Astrocyte (in vitro differentiated cells and primary cell): ENCODE results near the gene ST3GAL6. TPM values are rescaled to one million over a fixed set of nuclear protein-coding genes. Genes with fewer than 3 reads are reported as not detected.

Experiments used
- DNase-seq: peaks from one replicate; pipeline ENCODE4 v3.0.0-alpha.2; 2010; ENCODE audit warnings: low read depth
- FAIRE-seq: peaks from 2 replicates; lab custom pipeline; 2011; peaks lifted over from hg19 to GRCh38; lab: Jason Lieb, UNC
- H2AFZ ChIP-seq: 2 replicates; pipeline ENCODE4 v1.6.0; 2012; ENCODE audit warnings: low read depth, low read length, inconsistent platforms
- H3K27ac ChIP-seq: 2 replicates; pipeline ENCODE4 v1.5.1; 2011; ENCODE audit warnings: low read depth, low read length, inconsistent platforms
- H3K27me3 ChIP-seq: 2 replicates; pipeline ENCODE4 v1.6.0; 2011; ENCODE audit warnings: low read length, inconsistent platforms; ENCODE audit not compliant: insufficient read depth
- H3K36me3 ChIP-seq: 2 replicates; pipeline ENCODE4 v1.5.1; 2011; ENCODE audit warnings: low read length, inconsistent platforms; ENCODE audit not compliant: insufficient read depth
- H3K4me1 ChIP-seq: 2 replicates; pipeline ENCODE4 v1.5.1; 2011; ENCODE audit warnings: low read length, inconsistent platforms; ENCODE audit not compliant: insufficient read depth
- H3K4me2 ChIP-seq: 2 replicates; pipeline ENCODE4 v1.6.0; 2012; ENCODE audit warnings: low read length, inconsistent platforms
- H3K4me3 ChIP-seq: 2 replicates; pipeline ENCODE4 v1.5.1; 2011; ENCODE audit warnings: low read depth, mild to moderate bottlenecking, low read length, inconsistent platforms; ENCODE audit not compliant: insufficient read depth
- H3K79me2 ChIP-seq: 2 replicates; pipeline ENCODE4 v1.6.0; 2012; ENCODE audit warnings: mild to moderate bottlenecking, low read length, inconsistent platforms; ENCODE audit not compliant: insufficient read depth
- H3K9ac ChIP-seq: 2 replicates; pipeline ENCODE4 v1.6.0; 2012; ENCODE audit warnings: mild to moderate bottlenecking, low read length, inconsistent platforms
- H3K9me3 ChIP-seq: 2 replicates; pipeline ENCODE4 v1.5.1; 2012; ENCODE audit warnings: low read depth, mild to moderate bottlenecking, low read length, inconsistent platforms; ENCODE audit not compliant: insufficient read depth
- H4K20me1 ChIP-seq: 2 replicates; pipeline ENCODE4 v1.6.0; 2012; ENCODE audit warnings: low read length, inconsistent platforms; ENCODE audit not compliant: insufficient read depth
- H3K27ac Mint-ChIP-seq: one replicate; pipeline ENCODE4 v1.8.0; 2021; ENCODE audit warnings: mild to moderate bottlenecking, mixed read lengths; ENCODE audit not compliant: unreplicated experiment
- H3K27me3 Mint-ChIP-seq: one replicate; pipeline ENCODE4 v1.8.0; 2021; ENCODE audit warnings: low read depth, mixed read lengths; ENCODE audit not compliant: unreplicated experiment
- H3K36me3 Mint-ChIP-seq: one replicate; pipeline ENCODE4 v1.8.0; 2021; ENCODE audit warnings: low read depth, mixed read lengths; ENCODE audit not compliant: unreplicated experiment
- H3K4me1 Mint-ChIP-seq: one replicate; pipeline ENCODE4 v1.8.0; 2021; ENCODE audit warnings: low read depth, mixed read lengths; ENCODE audit not compliant: unreplicated experiment
- H3K4me3 Mint-ChIP-seq: one replicate; pipeline ENCODE4 v1.8.0; 2021; ENCODE audit warnings: mild to moderate bottlenecking, moderate library complexity, mixed read lengths; ENCODE audit not compliant: unreplicated experiment
- H3K9me3 Mint-ChIP-seq: one replicate; pipeline ENCODE4 v1.8.0; 2021; ENCODE audit warnings: mild to moderate bottlenecking, mixed read lengths; ENCODE audit not compliant: unreplicated experiment
- EZH2 ChIP-seq: IDR thresholded peaks from 2 replicates; pipeline ENCODE4 v1.6.1; 2012; ENCODE audit warnings: mild to moderate bottlenecking, low read length, inconsistent platforms; ENCODE audit not compliant: insufficient read depth
- total RNA-seq: library from RNA; stranded (reverse); gene quantifications from 2 replicates; pipeline ENCODE4 v1.2.1, GENCODE V29; 2021
- TF ChIP-seq, protein P1 (sequence below): IDR thresholded peaks from 2 replicates; pipeline ENCODE4 v1.5.1; 2011; ENCODE audit warnings: low read depth, mild to moderate bottlenecking, inconsistent platforms, low read length, moderate library complexity; ENCODE audit not compliant: insufficient read depth

Gene ST3GAL6
- total RNA-seq, 1 donor from 2014 or later: 4.8 TPM

DNA sequence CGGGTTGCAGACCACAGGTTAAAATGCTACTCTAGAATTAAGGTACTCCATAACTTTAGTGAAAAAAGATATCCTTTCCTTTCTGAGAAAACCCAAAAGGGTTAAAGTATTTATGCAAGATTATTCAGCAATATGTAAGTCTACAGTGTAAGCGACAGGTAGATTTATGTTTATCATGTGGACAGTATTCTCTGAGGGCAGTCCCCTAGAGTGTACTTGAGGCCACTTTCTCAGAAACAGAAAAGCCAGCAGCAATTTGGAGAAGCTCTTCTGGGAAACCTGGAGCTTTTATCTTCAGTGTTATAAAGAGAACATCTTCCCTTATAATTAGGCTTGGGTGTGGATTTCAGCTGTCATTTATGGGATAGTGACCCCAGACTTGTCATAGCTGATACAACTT is 8.9 kb downstream of the ST3GAL6 start:
- Histone ChIP-seq H3K4me2 (no peak overlapping the region), H4K20me1 (no peaks in the 10 kb centered on the region), H3K9ac (no peak overlapping the region), H2AFZ (no peak overlapping the region), H3K27ac (no peak overlapping the region), H3K9me3 (no peaks in the 10 kb centered on the region), H3K4me1 (no peaks in the 10 kb centered on the region), H3K27me3 (no peaks in the 10 kb centered on the region), H3K36me3 (no peaks in the 10 kb centered on the region), H3K4me3 (no peak overlapping the region), H3K79me2 (no peaks in the 10 kb centered on the region)
- Mint-ChIP-seq H3K4me1 (peaks cover 11% of the 10 kb centered on the region), H3K27ac (no peak overlapping the region), H3K9me3 (no peaks in the 10 kb centered on the region), H3K27me3 (no peaks in the 10 kb centered on the region), H3K36me3 (peaks cover 8% of the 10 kb centered on the region), H3K4me3 (no peak overlapping the region)
- FAIRE-seq (no peak), DNase-seq (no peak)
- no peak for TF ChIP-seq EZH2
- TF ChIP-seq, protein P1, sequence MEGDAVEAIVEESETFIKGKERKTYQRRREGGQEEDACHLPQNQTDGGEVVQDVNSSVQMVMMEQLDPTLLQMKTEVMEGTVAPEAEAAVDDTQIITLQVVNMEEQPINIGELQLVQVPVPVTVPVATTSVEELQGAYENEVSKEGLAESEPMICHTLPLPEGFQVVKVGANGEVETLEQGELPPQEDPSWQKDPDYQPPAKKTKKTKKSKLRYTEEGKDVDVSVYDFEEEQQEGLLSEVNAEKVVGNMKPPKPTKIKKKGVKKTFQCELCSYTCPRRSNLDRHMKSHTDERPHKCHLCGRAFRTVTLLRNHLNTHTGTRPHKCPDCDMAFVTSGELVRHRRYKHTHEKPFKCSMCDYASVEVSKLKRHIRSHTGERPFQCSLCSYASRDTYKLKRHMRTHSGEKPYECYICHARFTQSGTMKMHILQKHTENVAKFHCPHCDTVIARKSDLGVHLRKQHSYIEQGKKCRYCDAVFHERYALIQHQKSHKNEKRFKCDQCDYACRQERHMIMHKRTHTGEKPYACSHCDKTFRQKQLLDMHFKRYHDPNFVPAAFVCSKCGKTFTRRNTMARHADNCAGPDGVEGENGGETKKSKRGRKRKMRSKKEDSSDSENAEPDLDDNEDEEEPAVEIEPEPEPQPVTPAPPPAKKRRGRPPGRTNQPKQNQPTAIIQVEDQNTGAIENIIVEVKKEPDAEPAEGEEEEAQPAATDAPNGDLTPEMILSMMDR: no peak

DNA sequence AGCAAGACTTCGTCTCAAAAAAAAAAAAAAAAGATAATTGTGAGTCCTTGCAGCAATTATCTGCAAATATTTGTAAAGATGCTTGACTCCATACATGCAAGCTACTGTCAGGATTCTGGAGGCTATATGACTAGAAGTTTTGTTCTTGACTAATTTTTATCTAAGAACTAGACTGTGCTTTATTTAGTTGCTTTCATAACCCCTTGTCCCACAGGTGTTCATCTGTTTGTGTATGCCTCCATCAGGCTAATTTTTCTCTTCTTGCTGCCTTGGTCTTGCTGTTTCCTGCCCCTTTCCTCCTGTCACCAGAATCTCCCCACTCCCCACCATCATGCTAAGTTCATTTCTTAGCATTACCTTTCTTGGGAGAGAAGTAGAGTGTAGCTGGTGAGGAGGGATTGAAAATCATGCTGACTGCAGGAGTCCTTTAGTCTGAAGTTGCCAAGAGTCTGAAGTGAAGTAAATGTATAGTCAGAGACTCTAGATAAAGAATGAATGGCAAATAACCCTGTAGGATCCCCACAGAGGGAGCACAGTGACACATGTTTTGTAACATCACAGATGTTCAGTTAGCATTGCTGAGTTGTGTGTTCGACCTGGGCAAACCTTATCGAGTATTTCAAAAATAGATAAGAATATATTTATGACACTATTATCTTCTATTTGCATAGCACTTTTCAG is 12.5 kb downstream of the ST3GAL6 start:
- Mint-ChIP-seq H3K4me1 (peaks cover 46% of the 10 kb centered on the region), H3K36me3 (peaks cover 3% of the 10 kb centered on the region), H3K4me3 (no peak overlapping the region), H3K27ac (no peak overlapping the region), H3K9me3 (no peaks in the 10 kb centered on the region), H3K27me3 (no peaks in the 10 kb centered on the region)
- no peaks in the 10 kb centered on the region for H3K36me3 ChIP-seq
- FAIRE-seq (no peak), DNase-seq (no peak)
- no peak overlapping the region for H2AFZ ChIP-seq
- H3K4me1 ChIP-seq: peaks cover 33% of the 10 kb centered on the region
- H3K4me2 ChIP-seq: no peak overlapping the region
- no peak overlapping the region for H3K9ac ChIP-seq
- H3K27me3 ChIP-seq: no peaks in the 10 kb centered on the region
- no peaks in the 10 kb centered on the region for H3K9me3 ChIP-seq
- no peak overlapping the region for H3K27ac ChIP-seq
- TF ChIP-seq EZH2: no peak
- TF ChIP-seq, protein P1: no peak
- no peak overlapping the region for H3K4me3 ChIP-seq
- H4K20me1 ChIP-seq: no peaks in the 10 kb centered on the region
- H3K79me2 ChIP-seq: no peaks in the 10 kb centered on the region

DNA sequence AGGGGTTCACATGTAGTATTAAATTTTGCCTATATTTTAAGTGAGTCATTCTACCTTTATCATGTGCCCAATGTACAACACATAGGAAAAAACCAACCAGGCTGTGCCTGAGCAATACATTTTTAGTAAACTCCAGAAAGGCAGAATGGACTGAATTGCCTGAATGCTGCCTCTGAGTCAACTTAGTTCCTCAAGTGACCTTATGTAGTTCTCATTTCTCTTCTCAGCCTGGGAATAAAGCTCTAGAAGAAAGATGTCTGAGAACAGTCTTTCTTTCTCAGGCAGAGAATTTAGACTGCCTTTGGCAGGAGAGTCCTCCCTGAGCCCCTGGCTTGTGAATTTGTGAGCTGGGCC is 13.0 kb downstream of the ST3GAL6 start:
- no peak overlapping the region for H3K27ac ChIP-seq
- FAIRE-seq: no peak
- H4K20me1 ChIP-seq: no peaks in the 10 kb centered on the region

More for the DNA sequence above, 13.0 kb downstream of the ST3GAL6 start:
- peaks cover 50% of the 10 kb centered on the region for H3K4me1 Mint-ChIP-seq
- Histone ChIP-seq H3K79me2 (no peaks in the 10 kb centered on the region), H3K9ac (no peak overlapping the region), H3K36me3 (no peaks in the 10 kb centered on the region), H3K9me3 (no peaks in the 10 kb centered on the region), H3K4me3 (no peak overlapping the region), H3K4me2 (no peak overlapping the region), H3K4me1 (peaks cover 34% of the 10 kb centered on the region), H2AFZ (no peak overlapping the region), H3K27me3 (no peaks in the 10 kb centered on the region)
- no peak overlapping the region for H3K4me3 Mint-ChIP-seq
- H3K27me3 Mint-ChIP-seq: no peaks in the 10 kb centered on the region
- no peak for DNase-seq
- TF ChIP-seq, protein P1: no peak
- TF ChIP-seq EZH2: no peak
- H3K9me3 Mint-ChIP-seq: no peaks in the 10 kb centered on the region
- H3K27ac Mint-ChIP-seq: peak overlapping the region; percentile 20
- peaks cover 3% of the 10 kb centered on the region for H3K36me3 Mint-ChIP-seq
